Erythroblast (primary cell): Measurements from ENCODE around the gene OS9.
A peak's percentile ranks its signal among the peaks of the same experiment; 100 is the strongest.
"Not testable (repeated sequence)": the region's sequence is repeated elsewhere in the genome, so short reads cannot be mapped to it uniquely, and the experiment has no call there.

Experiments
- DNase-seq, 2 experiments: peaks; one replicate each; lab custom pipeline; 2025; lab: John Stamatoyannopoulos, UW
- GATA1 ChIP-seq: IDR thresholded peaks from 2 replicates; pipeline ENCODE4 v1.6.1; 2011; ENCODE audit warnings: low read depth, mild to moderate bottlenecking, control low read depth, low read length, moderate library complexity
- POLR2A ChIP-seq: IDR thresholded peaks from 2 replicates; pipeline ENCODE4 v1.6.1; 2011; ENCODE audit warnings: mild to moderate bottlenecking, low read length

Gene OS9

GRCh38 chr12:57693659-57694458 lies at the start of gene OS9:
Gene OS9, plus strand, starts transcription at chr12:57694132. Its CDS starts 30 bp downstream, at chr12:57694162.
- TF ChIP-seq POLR2A (peak; percentile 95), GATA1 (no peak)
- DNase-seq, result peak; percentile 99 to 100

GRCh38 chr12:57645990-57646658 lies 47.8 kb upstream of the OS9 start:
- DNase-seq, result peak; percentile 48 to 62

- not testable (repeated sequence) for DNase-seq
These were observed 47.3 kb upstream of the OS9 start for GRCh38 chr12:57646659-57647049.

GRCh38 chr12:57654042-57654441 lies 39.9 kb upstream of the OS9 start:
- no peak for DNase-seq
- no peak for TF ChIP-seq POLR2A
- no peak for TF ChIP-seq GATA1

- no peak for TF ChIP-seq GATA1
- TF ChIP-seq POLR2A, result no peak
- DNase-seq, result no peak
These were observed 38.2 kb upstream of the OS9 start for GRCh38 chr12:57655541-57656240.

- DNase-seq, result not testable (repeated sequence)
These were observed 37.5 kb upstream of the OS9 start for GRCh38 chr12:57656408-57656807.

GRCh38 chr12:57657744-57658143 lies 36.2 kb upstream of the OS9 start:
- no peak for DNase-seq
- TF ChIP-seq POLR2A (no peak), GATA1 (no peak)

GRCh38 chr12:57658890-57659289 lies 35.0 kb upstream of the OS9 start:
- TF ChIP-seq POLR2A, result no peak
- DNase-seq, result no peak

- TF ChIP-seq POLR2A, result no peak
- TF ChIP-seq GATA1, result no peak
- DNase-seq, result no peak
These were observed 32.6 kb upstream of the OS9 start for GRCh38 chr12:57661376-57661775.

- DNase-seq, result not testable (repeated sequence)
These were observed 28.7 kb upstream of the OS9 start for GRCh38 chr12:57665066-57665820.

GRCh38 chr12:57666897-57667296 lies 27.0 kb upstream of the OS9 start:
- no peak for DNase-seq
- TF ChIP-seq GATA1 (no peak), POLR2A (no peak)

GRCh38 chr12:57669691-57670090 lies 24.2 kb upstream of the OS9 start:
- DNase-seq, result not testable (repeated sequence)

- not testable (repeated sequence) for DNase-seq
These were observed 22.1 kb upstream of the OS9 start for GRCh38 chr12:57671811-57672210.

- DNase-seq, result no peak
- TF ChIP-seq POLR2A (no peak), GATA1 (no peak)
These were observed 21.1 kb upstream of the OS9 start for GRCh38 chr12:57672801-57673200.
